ENCODE results near the gene EMP3.
A peak's percentile ranks its signal among the peaks of the same experiment; 100 is the strongest.

Gene EMP3, protein sequence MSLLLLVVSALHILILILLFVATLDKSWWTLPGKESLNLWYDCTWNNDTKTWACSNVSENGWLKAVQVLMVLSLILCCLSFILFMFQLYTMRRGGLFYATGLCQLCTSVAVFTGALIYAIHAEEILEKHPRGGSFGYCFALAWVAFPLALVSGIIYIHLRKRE

GRCh38 chr19:48325265-48325910 lies at the start of gene EMP3:
EMP3 (plus strand) TSS chr19:48325552; CDS start chr19:48326845, 1,293 bp downstream.
- no peak for TF ChIP-seq CTCF (IDR thresholded peaks at IDR 0.05; ENCODE audit: low read depth, low read length, missing control alignments)
- DNase-seq (ENCODE audit: low read depth), result no peak
- peak within 1 kb of the TSS; percentile 71 for H3K4me3 ChIP-seq (ENCODE audit: low read depth, low read length)

GRCh38 chr19:48279747-48280146 lies 45.6 kb upstream of the EMP3 start:
- no peak for TF ChIP-seq CTCF (IDR thresholded peaks at IDR 0.05; ENCODE audit: low read depth, low read length, missing control alignments)
- no peak overlapping the region for H3K4me3 ChIP-seq (ENCODE audit: low read depth, low read length)
- no peak for DNase-seq (ENCODE audit: low read depth)

DNA sequence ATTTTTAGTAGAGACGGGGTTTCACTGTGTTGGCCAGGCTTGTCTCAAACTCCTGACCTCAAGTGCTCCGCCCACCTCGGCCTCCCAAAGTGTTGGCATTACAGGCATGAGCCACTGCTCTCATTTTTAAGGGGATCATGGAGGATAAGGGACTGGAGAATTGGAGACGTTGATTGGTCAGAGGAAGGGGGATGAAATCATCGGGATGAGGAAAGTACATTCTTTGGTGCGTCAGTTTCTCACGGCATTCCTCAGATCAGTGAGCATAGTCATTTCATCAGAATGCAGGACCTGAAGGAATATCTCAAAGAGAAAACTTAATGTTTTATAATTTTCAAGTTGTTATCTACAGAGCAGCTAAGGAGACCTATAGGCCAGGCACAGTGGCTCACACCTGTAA lies 41.4 kb upstream of the EMP3 start:
- no peak for DNase-seq (ENCODE audit: low read depth)
- H3K4me3 ChIP-seq (ENCODE audit: low read depth, low read length), result no peak overlapping the region
- no peak for TF ChIP-seq CTCF (IDR thresholded peaks at IDR 0.05; ENCODE audit: low read depth, low read length, missing control alignments)

DNA sequence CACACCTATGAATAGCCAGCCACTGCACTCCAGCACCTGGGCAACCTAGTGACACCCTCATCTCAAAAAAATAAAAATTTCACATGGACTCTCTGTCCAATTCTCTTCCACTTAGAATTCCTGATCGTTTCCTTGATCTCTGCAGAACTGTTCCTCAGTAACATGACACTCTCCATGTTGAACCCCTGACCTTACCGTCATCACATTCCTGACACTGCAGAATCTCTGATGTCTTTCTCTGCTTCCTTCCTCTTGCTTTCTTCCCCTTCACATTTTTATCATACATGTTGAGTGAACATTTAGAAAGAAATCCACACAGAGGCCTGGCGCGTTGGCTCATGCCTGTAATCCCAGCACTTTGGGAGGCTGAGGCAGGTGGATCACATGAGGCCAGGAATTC lies 40.5 kb upstream of the EMP3 start:
- H3K4me3 ChIP-seq (ENCODE audit: low read depth, low read length), result no peak overlapping the region
- no peak for DNase-seq (ENCODE audit: low read depth)
- no peak for TF ChIP-seq CTCF (IDR thresholded peaks at IDR 0.05; ENCODE audit: low read depth, low read length, missing control alignments)

DNA sequence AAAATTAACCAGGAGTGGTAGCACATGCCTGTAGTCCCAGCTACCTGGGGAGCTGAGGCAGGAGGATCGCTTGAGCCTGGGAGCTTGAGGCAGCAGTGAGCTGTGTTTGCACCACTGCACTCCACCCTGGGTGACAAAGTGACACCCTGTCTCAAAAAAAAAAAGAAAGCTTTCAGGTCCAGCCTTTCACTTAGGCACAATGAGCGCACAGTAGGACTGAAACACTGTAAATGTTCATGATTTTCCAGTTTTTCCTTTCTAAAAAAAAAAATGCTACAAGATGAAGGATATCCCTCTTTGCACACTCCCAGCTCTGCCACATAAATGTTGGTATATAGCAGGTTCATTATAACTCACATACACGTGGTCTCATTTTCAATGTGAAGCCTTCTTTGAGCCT lies 37.6 kb upstream of the EMP3 start:
- no peak for TF ChIP-seq CTCF (IDR thresholded peaks at IDR 0.05; ENCODE audit: low read depth, low read length, missing control alignments)
- no peak for DNase-seq (ENCODE audit: low read depth)
- no peak overlapping the region for H3K4me3 ChIP-seq (ENCODE audit: low read depth, low read length)

DNA sequence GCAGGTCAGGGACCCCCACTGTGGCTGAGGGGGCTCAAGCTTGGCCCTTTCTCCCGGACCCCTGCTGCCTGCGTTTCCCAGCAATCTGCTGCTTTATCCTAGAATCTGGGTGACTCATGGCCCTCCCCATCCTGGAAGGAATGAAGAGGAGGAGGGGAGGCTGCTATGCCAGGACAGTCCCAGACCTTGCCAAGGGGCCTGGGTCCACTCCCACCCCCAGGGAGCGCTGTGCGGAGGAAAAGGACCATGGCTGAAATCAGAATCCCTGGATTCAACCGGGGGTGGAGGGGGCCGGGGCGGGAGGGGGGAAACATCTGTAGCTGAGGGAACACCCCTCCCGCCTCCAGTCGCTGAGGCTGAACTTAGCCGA lies 35.0 kb upstream of the EMP3 start:
- no peak for DNase-seq (ENCODE audit: low read depth)
- TF ChIP-seq CTCF (IDR thresholded peaks at IDR 0.05; ENCODE audit: low read depth, low read length, missing control alignments), result no peak
- H3K4me3 ChIP-seq (ENCODE audit: low read depth, low read length), result no peak overlapping the region
